Stimulated activated CD4-positive, alpha-beta T cell treated with anti-CD3 and anti-CD28 coated beads, Interleukin-12 subunit alpha, Interleukin-12 subunit beta, amount 100 ng/mL, for 48 hours (primary cell): Measurements from ENCODE around the gene SPEG.

ENCODE experiments used
- DNase-seq, 3 donors: peaks; one replicate each; pipeline ENCODE4 v3.0.0-alpha.2; 2020; ENCODE audit warnings: low read depth in 2 of 3, low spot score in 1 of 3

The SPEG gene

GRCh38 chr2:219509780-219510511, 75.3 kb downstream of the SPEG start:
- peak; percentile 21 to 35 (median 28) for DNase-seq

- no peak for DNase-seq
Measured at GRCh38 chr2:219510512-219511135, 76.0 kb downstream of the SPEG start.

GRCh38 chr2:219511547-219512325, 77.1 kb downstream of the SPEG start:
- DNase-seq = no peak

- DNase-seq = no peak
Measured at GRCh38 chr2:219512524-219513216, 78.0 kb downstream of the SPEG start.

GRCh38 chr2:219513787-219514186, 79.1 kb downstream of the SPEG start:
- no peak for DNase-seq

GRCh38 chr2:219514196-219514761, 79.6 kb downstream of the SPEG start, which contains the start of gene ASIC4:
ASIC4 (plus strand) TSS chr2:219514482; CDS start chr2:219514725, 243 bp downstream.
- no peak for DNase-seq

- no peak for DNase-seq
Measured at GRCh38 chr2:219514836-219515235, 80.2 kb downstream of the SPEG start.

GRCh38 chr2:219515874-219516629, 81.4 kb downstream of the SPEG start:
- no peak for DNase-seq

- no peak for DNase-seq
Measured at GRCh38 chr2:219516888-219517287, 82.2 kb downstream of the SPEG start.

- DNase-seq = no peak
Measured at GRCh38 chr2:219517954-219518778, 83.5 kb downstream of the SPEG start.

GRCh38 chr2:219519526-219519916, 84.9 kb downstream of the SPEG start:
- no peak for DNase-seq

GRCh38 chr2:219520079-219520478, 85.4 kb downstream of the SPEG start:
- DNase-seq = no peak

- no peak for DNase-seq
Measured at GRCh38 chr2:219521066-219521880, 86.6 kb downstream of the SPEG start.

GRCh38 chr2:219522111-219523030, 87.7 kb downstream of the SPEG start:
- DNase-seq = no peak

GRCh38 chr2:219523031-219523671, 88.5 kb downstream of the SPEG start:
- no peak for DNase-seq

GRCh38 chr2:219524817-219525216, 90.2 kb downstream of the SPEG start:
- DNase-seq = no peak
